CD8-positive, alpha-beta memory T cell (primary cell): Measurements from ENCODE around the gene PCDHB3. TPM values are rescaled to one million over a fixed set of nuclear protein-coding genes. Genes with fewer than 3 reads are reported as not detected.

Source experiments
- CTCF ChIA-PET: fragments of 350-600 bp; sonication (Branson Sonifier 250); formaldehyde crosslinking; loops from one replicate; lab custom pipeline; 2021; ENCODE audit warnings: antibody characterized with exemption; lab: Charles Lee
- POLR2A ChIA-PET: fragments of 350-600 bp; sonication (Branson Sonifier 250); formaldehyde crosslinking; loops from one replicate; lab custom pipeline; 2021; ENCODE audit warnings: antibody characterized with exemption; lab: Charles Lee
- DNase-seq, 5 donors: peaks; one replicate each; pipeline versions ENCODE4 v3.0.0 to v3.0.0-alpha.2; 2020 to 2022; ENCODE audit warnings: mixed read lengths in 1 of 5
- H3K27ac ChIP-seq: one replicate; pipeline ENCODE4 v1.7.0; 2013; ENCODE audit warnings: low read depth, mild to moderate bottlenecking, low read length, moderate library complexity
- H3K27me3 ChIP-seq: 2 replicates; pipeline ENCODE4 v1.7.0; 2013; ENCODE audit warnings: low read length, mild to moderate bottlenecking; ENCODE audit not compliant: insufficient read depth, poor library complexity, severe bottlenecking
- H3K36me3 ChIP-seq: 2 replicates; pipeline ENCODE4 v1.7.0; 2013; ENCODE audit warnings: mild to moderate bottlenecking, low read length, moderate library complexity; ENCODE audit not compliant: insufficient read depth
- H3K4me1 ChIP-seq: 2 replicates; pipeline ENCODE4 v1.7.0; 2013; ENCODE audit warnings: mild to moderate bottlenecking, low read length, moderate library complexity; ENCODE audit not compliant: insufficient read depth
- H3K4me3 ChIP-seq: 2 replicates; pipeline ENCODE4 v1.7.0; 2013; ENCODE audit warnings: mild to moderate bottlenecking, low read length
- H3K9me3 ChIP-seq: 2 replicates; pipeline ENCODE4 v1.7.0; 2013; ENCODE audit warnings: mild to moderate bottlenecking, low read length
- H3K27ac Mint-ChIP-seq, 8 donors: one replicate each; pipeline ENCODE4 v1.8.0; 2020 to 2021; ENCODE audit warnings: mixed read lengths in 8 of 8, mild to moderate bottlenecking in 6 of 8, inconsistent platforms in 3 of 8, moderate library complexity in 3 of 8
- H3K27me3 Mint-ChIP-seq, 2 donors: one replicate each; pipeline ENCODE4 v1.8.0; 2020 to 2021; ENCODE audit warnings: mixed read lengths in 2 of 2, mild to moderate bottlenecking in 1 of 2, moderate library complexity in 1 of 2
- H3K36me3 Mint-ChIP-seq, 3 donors: one replicate each; pipeline ENCODE4 v1.8.0; 2020 to 2021; ENCODE audit warnings: mixed read lengths in 3 of 3, inconsistent platforms in 1 of 3, mild to moderate bottlenecking in 1 of 3
- H3K4me1 Mint-ChIP-seq, 3 donors: one replicate each; pipeline ENCODE4 v1.8.0; 2020 to 2021; ENCODE audit warnings: mixed read lengths in 3 of 3, inconsistent platforms in 1 of 3, mild to moderate bottlenecking in 1 of 3
- H3K4me3 Mint-ChIP-seq, 7 donors: one replicate each; pipeline ENCODE4 v1.8.0; 2020 to 2021; ENCODE audit warnings: mixed read lengths in 7 of 7, mild to moderate bottlenecking in 6 of 7, moderate library complexity in 4 of 7, inconsistent platforms in 2 of 7
- H3K9me3 Mint-ChIP-seq, 5 donors: one replicate each; pipeline ENCODE4 v1.8.0; 2020 to 2022; ENCODE audit warnings: mixed read lengths in 5 of 5, mild to moderate bottlenecking in 3 of 5, moderate library complexity in 2 of 5, inconsistent platforms in 1 of 5
- polyA plus RNA-seq: library from polyadenylated mRNA; unstranded; fragments of 300-500 nt; fragmentation: Illumina TruSeq; gene quantifications from one replicate; pipeline ENCODE4 v1.2.3, GENCODE V29; 2021
- total RNA-seq, 2 experiments: library from RNA; stranded (reverse); gene quantifications; one replicate each; pipeline ENCODE4 v1.2.3, GENCODE V29; 2021

The PCDHB3 gene
- total RNA-seq (not detected), polyA plus RNA-seq (not detected)

DNA sequence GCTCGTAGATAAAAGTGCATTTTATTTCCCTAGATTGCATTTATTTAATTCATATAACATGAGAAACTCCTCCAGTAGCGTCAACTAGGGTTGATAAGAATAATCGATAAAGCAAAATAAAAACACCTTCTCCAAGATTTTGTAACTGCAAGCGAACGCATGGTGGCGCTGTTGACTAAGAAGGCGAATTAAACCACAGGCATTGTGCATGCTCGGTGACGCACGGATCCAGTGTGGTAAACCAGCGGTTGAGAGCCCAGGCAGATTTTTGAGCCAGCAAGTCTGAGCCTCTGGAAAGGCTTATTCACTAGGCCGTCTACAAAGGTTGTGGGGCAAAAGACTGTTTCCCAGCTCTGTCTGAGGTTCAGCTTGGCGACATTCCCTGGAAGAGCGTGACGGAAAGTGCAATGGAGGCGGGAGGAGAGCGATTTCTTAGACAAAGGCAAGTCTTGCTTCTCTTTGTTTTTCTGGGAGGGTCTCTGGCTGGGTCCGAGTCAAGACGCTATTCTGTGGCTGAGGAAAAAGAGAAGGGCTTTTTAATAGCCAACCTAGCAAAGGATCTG is at the start of gene PCDHB3:
TSS of gene PCDHB3 (plus strand) at position 231 of the 563 bp plus-strand sequence. CDS start at position 408, 177 bp downstream.
- H3K36me3 ChIP-seq, result no peaks in the 10 kb centered on the region
- H3K27ac Mint-ChIP-seq, result peak within 1 kb of the TSS in 1 of 8 donors; percentile 12
- POLR2A ChIA-PET, result no interaction called here
- peaks cover 4% of the 10 kb centered on the region for H3K27me3 ChIP-seq
- no peaks in the 10 kb centered on the region for H3K4me1 Mint-ChIP-seq
- CTCF ChIA-PET, result no interaction called here
- no peak for DNase-seq
- H3K36me3 Mint-ChIP-seq, result peaks cover 0 to 1% (median 0%) of the 10 kb centered on the region in 3 donors
- H3K4me3 ChIP-seq, result no peak within 1 kb of the TSS
- H3K9me3 Mint-ChIP-seq, result peaks cover 3 to 44% (median 18%) of the 10 kb centered on the region in 5 donors
- H3K9me3 ChIP-seq, result no peaks in the 10 kb centered on the region
- H3K27me3 Mint-ChIP-seq, result peaks cover 12 to 31% of the 10 kb centered on the region in 2 donors
- no peaks in the 10 kb centered on the region for H3K4me1 ChIP-seq
- no peak within 1 kb of the TSS for H3K27ac ChIP-seq
- no peak within 1 kb of the TSS for H3K4me3 Mint-ChIP-seq

DNA sequence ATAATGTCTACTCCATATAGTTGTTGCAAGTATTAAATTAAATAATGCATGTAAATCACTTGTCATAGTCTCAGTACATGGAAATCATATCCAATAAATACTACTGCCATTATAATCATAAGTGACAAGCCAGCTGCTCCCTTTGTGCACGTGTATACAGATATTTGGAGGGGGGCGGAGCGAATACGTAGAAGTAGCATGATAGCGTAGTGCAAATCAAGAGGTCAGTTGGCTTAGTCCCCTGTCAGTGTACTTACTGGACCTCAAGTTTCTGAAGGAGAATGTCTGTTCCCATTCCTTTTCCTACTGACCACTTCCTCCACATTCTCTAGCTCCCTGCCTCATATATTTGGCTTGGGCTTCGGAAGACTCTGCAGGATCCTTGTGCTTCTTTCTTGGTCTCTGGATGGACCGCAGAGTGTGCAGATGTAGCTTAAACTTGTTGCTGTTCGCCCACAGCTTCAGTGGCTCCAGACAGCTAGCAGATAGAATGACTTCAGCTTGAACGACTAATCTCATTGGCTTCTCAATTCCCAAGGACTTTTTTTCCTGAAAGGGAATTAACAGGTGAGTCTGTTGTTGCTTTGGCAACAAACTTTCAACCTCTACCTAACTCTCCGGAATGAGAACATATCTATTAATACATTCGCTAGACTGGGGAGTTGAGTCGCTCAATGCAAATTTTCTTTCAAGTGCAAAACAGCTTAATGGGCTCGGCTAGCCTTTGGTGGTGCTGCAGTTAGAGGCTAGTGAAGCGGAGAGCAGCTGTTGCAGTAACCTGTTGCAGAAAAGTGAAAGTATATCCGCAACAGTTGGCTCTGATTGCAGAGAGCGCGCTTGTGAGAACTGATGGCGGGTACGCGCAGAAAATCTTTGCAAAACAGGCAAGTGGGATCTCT is 49.4 kb upstream of the PCDHB3 start, which contains the start of gene PCDHB1:
TSS of gene PCDHB1 (plus strand) at position 753 of the 899 bp plus-strand sequence. CDS start at position 850, 97 bp downstream.
- no peaks in the 10 kb centered on the region for H3K9me3 ChIP-seq
- peaks cover 3 to 18% (median 16%) of the 10 kb centered on the region in 5 donors for H3K9me3 Mint-ChIP-seq
- H3K4me3 Mint-ChIP-seq, result peak within 1 kb of the TSS in 5 of 7 donors; percentile 24 to 70 (median 63)
- peaks cover 21 to 52% of the 10 kb centered on the region in 2 donors for H3K27me3 Mint-ChIP-seq
- H3K36me3 Mint-ChIP-seq, result peaks cover 0 to 2% (median 0%) of the 10 kb centered on the region in 3 donors
- no peak within 1 kb of the TSS for H3K27ac ChIP-seq
- H3K4me1 ChIP-seq, result no peaks in the 10 kb centered on the region
- no peaks in the 10 kb centered on the region for H3K36me3 ChIP-seq
- DNase-seq, result no peak
- ChIA-PET POLR2A (no interaction called here), CTCF (no interaction called here)
- no peaks in the 10 kb centered on the region for H3K27me3 ChIP-seq
- H3K4me3 ChIP-seq, result no peak within 1 kb of the TSS
- peaks cover 0 to 5% (median 0%) of the 10 kb centered on the region in 3 donors for H3K4me1 Mint-ChIP-seq
- no peak within 1 kb of the TSS for H3K27ac Mint-ChIP-seq

DNA sequence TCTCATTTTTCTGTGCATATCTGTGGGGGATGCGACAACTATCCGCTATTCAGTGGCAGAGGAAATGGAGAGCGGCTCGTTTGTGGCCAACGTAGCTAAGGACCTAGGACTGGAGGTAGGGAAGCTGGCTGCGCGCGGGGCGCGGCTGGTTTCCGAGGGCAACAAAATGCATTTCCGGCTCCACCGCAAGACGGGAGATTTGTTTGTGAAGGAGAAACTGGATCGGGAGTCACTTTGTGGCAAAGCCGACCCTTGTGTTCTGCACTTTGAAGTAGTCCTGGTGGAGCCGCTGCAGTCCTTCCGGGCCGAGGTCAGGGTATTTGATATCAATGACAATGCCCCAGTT is 48.8 kb upstream of the PCDHB3 start:
- H3K27me3 ChIP-seq, result no peaks in the 10 kb centered on the region
- Mint-ChIP-seq H3K4me3 (peak overlapping the region in 5 of 7 donors; percentile 24 to 70 (median 63)), H3K27me3 (peaks cover 17 to 52% of the 10 kb centered on the region in 2 donors), H3K36me3 (peaks cover 0 to 2% (median 0%) of the 10 kb centered on the region in 3 donors), H3K9me3 (peaks cover 3 to 18% (median 16%) of the 10 kb centered on the region in 5 donors), H3K27ac (no peak overlapping the region), H3K4me1 (peaks cover 0 to 5% (median 0%) of the 10 kb centered on the region in 3 donors)
- no peak overlapping the region for H3K4me3 ChIP-seq
- no peaks in the 10 kb centered on the region for H3K9me3 ChIP-seq
- H3K36me3 ChIP-seq, result no peaks in the 10 kb centered on the region
- ChIA-PET CTCF (no interaction called here), POLR2A (no interaction called here)
- no peak overlapping the region for H3K27ac ChIP-seq
- H3K4me1 ChIP-seq, result no peaks in the 10 kb centered on the region
- no peak for DNase-seq

DNA sequence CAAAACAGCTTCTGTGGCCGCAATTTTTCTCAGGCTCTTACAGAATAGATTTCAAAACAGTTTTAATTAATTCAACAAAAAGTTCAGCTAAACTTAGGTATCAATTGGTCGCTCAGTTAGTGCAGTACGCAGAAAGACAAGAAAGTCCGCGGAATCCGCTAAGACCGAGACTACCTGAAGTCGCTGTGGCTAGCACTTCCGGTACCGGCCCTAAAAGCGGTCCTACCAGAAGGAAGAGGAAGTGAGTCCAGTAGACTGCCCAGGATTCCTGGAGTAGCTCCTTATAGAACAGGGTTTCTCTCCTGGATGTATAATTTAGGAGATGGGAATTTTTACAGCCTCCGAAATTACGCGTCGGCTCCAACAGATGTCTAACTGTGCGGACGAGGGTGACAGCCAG is 22.4 kb upstream of the PCDHB3 start:
- H3K27ac Mint-ChIP-seq, result no peak overlapping the region
- CTCF ChIA-PET, result no interaction called here
- Histone ChIP-seq H3K9me3 (no peaks in the 10 kb centered on the region), H3K27ac (no peak overlapping the region), H3K27me3 (no peaks in the 10 kb centered on the region), H3K4me1 (no peaks in the 10 kb centered on the region), H3K4me3 (no peak overlapping the region), H3K36me3 (no peaks in the 10 kb centered on the region)
- H3K36me3 Mint-ChIP-seq, result peaks cover 0 to 1% (median 0%) of the 10 kb centered on the region in 3 donors
- no peak for DNase-seq
- H3K4me1 Mint-ChIP-seq, result no peaks in the 10 kb centered on the region
- peaks cover 0 to 3% of the 10 kb centered on the region in 2 donors for H3K27me3 Mint-ChIP-seq
- H3K4me3 Mint-ChIP-seq, result peak overlapping the region in 1 of 7 donors; percentile 15
- POLR2A ChIA-PET, result no interaction called here
- H3K9me3 Mint-ChIP-seq, result peaks cover 0 to 13% (median 8%) of the 10 kb centered on the region in 5 donors

DNA sequence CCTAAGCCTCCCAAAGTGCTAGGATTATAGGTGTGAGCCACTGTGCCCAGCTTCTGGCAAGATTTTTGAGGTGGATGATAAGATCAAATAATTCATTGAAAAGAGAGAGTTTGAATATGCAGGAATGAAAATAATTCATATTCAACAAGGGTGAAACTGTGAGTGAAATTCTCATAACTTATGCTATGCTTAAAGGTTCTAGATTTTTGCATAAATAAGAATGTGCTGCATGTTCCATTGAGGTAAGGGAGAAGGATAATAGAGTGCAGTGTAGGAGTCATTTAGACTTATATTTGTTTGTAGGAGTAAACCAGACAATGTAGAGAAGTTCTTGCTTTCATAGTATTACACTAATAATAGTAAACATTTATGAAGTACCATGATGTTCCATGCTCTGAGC is 18.0 kb upstream of the PCDHB3 start:
- peaks cover 0 to 1% (median 0%) of the 10 kb centered on the region in 3 donors for H3K36me3 Mint-ChIP-seq
- no peak overlapping the region for H3K27ac ChIP-seq
- H3K36me3 ChIP-seq, result no peaks in the 10 kb centered on the region
- DNase-seq, result no peak
- H3K27me3 Mint-ChIP-seq, result peaks cover 9 to 19% of the 10 kb centered on the region in 2 donors
- H3K4me1 Mint-ChIP-seq, result peaks cover 4 to 10% (median 9%) of the 10 kb centered on the region in 3 donors
- no peak overlapping the region for H3K27ac Mint-ChIP-seq
- no peaks in the 10 kb centered on the region for H3K9me3 ChIP-seq
- H3K4me3 Mint-ChIP-seq, result no peak overlapping the region
- no peak overlapping the region for H3K4me3 ChIP-seq
- CTCF ChIA-PET, result no interaction called here
- no peaks in the 10 kb centered on the region for H3K27me3 ChIP-seq
- H3K9me3 Mint-ChIP-seq, result peaks cover 4 to 25% (median 8%) of the 10 kb centered on the region in 5 donors
- no peaks in the 10 kb centered on the region for H3K4me1 ChIP-seq
- POLR2A ChIA-PET, result no interaction called here

DNA sequence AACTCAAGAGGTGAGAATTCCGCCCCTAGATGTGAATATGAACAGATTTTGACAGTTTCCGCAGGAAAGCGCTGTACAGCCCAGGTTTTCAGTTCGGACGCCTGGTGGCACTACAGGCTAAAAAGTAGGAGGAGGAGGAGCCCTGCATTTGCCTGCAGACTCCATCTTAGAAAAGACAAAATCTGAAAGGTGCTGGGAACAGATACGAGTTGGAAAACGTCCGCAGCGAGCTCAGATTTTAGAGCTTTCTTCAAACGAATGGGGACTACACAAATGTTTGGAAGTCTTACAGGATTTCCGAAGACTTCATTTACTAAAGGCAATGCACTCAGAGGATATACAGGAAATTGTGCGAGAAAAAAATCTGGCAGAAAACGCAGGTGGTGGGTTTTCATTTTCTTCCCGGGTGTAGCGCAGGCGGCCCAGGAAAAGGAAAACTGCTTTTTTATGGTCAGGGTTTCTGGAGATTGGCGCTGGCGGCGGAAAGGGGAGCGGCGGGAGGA is 15.7 kb upstream of the PCDHB3 start:
- no peaks in the 10 kb centered on the region for H3K27me3 ChIP-seq
- peak overlapping the region; percentile 6 for H3K4me3 ChIP-seq

DNA sequence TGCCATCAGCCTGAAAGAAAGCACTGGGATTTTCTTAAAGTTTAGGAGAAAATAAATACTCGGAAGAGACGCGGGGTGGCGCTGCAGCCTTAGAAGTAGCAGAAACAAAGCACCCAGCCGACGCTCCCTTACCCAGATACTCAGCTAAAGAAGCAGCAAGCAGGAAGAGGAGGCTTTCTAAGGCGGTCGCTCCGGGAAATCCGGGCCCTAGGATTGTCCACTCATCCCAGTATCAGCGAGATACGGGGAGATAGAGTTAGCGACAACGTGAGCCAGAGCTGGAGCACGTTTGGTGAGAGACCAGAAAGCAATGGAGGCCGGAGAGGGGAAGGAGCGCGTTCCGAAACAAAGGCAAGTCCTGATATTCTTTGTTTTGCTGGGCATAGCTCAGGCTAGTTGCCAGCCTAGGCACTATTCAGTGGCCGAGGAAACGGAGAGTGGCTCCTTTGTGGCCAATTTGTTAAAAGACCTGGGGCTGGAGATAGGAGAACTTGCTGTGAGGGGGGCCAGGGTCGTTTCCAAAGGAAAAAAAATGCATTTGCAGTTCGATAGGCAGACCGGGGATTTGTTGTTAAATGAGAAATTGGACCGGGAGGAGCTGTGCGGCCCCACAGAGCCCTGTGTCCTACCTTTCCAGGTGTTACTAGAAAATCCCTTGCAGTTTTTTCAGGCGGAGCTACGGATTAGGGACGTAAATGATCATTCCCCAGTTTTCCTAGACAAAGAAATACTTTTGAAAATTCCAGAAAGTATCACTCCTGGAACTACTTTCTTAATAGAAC is 5.6 kb upstream of the PCDHB3 start, which contains the start of gene PCDHB2:
TSS of gene PCDHB2 (plus strand) at position 135 of the 782 bp plus-strand sequence. CDS start at position 311, 176 bp downstream.
- Mint-ChIP-seq H3K27ac (no peak within 1 kb of the TSS), H3K9me3 (peaks cover 7 to 34% (median 30%) of the 10 kb centered on the region in 5 donors), H3K27me3 (peaks cover 28 to 40% of the 10 kb centered on the region in 2 donors), H3K4me3 (peak within 1 kb of the TSS in 1 of 7 donors; percentile 54), H3K4me1 (no peaks in the 10 kb centered on the region), H3K36me3 (peaks cover 0 to 7% (median 0%) of the 10 kb centered on the region in 3 donors)
- H3K27ac ChIP-seq, result no peak within 1 kb of the TSS
- DNase-seq, result no peak
- H3K27me3 ChIP-seq, result peaks cover 4% of the 10 kb centered on the region
- CTCF ChIA-PET, result no interaction called here
- POLR2A ChIA-PET, result no interaction called here
- H3K4me1 ChIP-seq, result no peaks in the 10 kb centered on the region
- H3K9me3 ChIP-seq, result no peaks in the 10 kb centered on the region
- H3K4me3 ChIP-seq, result no peak within 1 kb of the TSS
- H3K36me3 ChIP-seq, result no peaks in the 10 kb centered on the region

More for the DNA sequence above, 15.7 kb upstream of the PCDHB3 start:
- peaks cover 11 to 33% of the 10 kb centered on the region in 2 donors for H3K27me3 Mint-ChIP-seq
- peaks cover 4 to 10% (median 9%) of the 10 kb centered on the region in 3 donors for H3K4me1 Mint-ChIP-seq
- peak in 1 of 5 donors; percentile 25 for DNase-seq
- Histone ChIP-seq H3K4me1 (no peaks in the 10 kb centered on the region), H3K36me3 (no peaks in the 10 kb centered on the region), H3K27ac (no peak overlapping the region), H3K9me3 (no peaks in the 10 kb centered on the region)
- ChIA-PET POLR2A (no interaction called here), CTCF (no interaction called here)
- peaks cover 0 to 1% (median 0%) of the 10 kb centered on the region in 3 donors for H3K36me3 Mint-ChIP-seq
- peaks cover 0 to 22% (median 8%) of the 10 kb centered on the region in 5 donors for H3K9me3 Mint-ChIP-seq
- H3K27ac Mint-ChIP-seq, result peak overlapping the region in 4 of 8 donors; percentile 25 to 72 (median 54)
- H3K4me3 Mint-ChIP-seq, result peak overlapping the region; percentile 71 to 88 (median 83)
